Ovary (tissue), 3 donors: ENCODE measurements around the gene NFYC.

Experiments used
- CTCF ChIP-seq, 3 donors: fragments of 450-650 bp in 2 of 3; fragments of 200-600 bp in 1 of 3; IDR thresholded peaks; one replicate each; pipeline versions ENCODE4 v1.5.1 to v1.8.0; 2016 to 2022; ENCODE audit warnings: antibody characterized with exemption in 3 of 3, mild to moderate bottlenecking in 1 of 3
- POLR2A ChIP-seq: fragments of 450-650 bp; IDR thresholded peaks from one replicate; pipeline ENCODE4 v1.6.1; 2017; ENCODE audit warnings: antibody characterized with exemption, mild to moderate bottlenecking, moderate library complexity
- donor health status: DM: no; HTN: no; CAD: no.

GRCh38 chr1:40710581-40711315 is 19.2 kb downstream of the NFYC start:
- no peak for TF ChIP-seq CTCF (IDR thresholded peaks at IDR 0.05)
- TF ChIP-seq POLR2A, result no peak
